Right kidney (tissue), 1 donor: ENCODE results near the gene MPHOSPH8.
"Not testable (repeated sequence)": the region's sequence is repeated elsewhere in the genome, so short reads cannot be mapped to it uniquely, and the experiment has no call there.

Experiments used
- DNase-seq: peaks from one replicate; pipeline ENCODE4 v3.0.0-alpha.2; 2016

The MPHOSPH8 gene

DNA sequence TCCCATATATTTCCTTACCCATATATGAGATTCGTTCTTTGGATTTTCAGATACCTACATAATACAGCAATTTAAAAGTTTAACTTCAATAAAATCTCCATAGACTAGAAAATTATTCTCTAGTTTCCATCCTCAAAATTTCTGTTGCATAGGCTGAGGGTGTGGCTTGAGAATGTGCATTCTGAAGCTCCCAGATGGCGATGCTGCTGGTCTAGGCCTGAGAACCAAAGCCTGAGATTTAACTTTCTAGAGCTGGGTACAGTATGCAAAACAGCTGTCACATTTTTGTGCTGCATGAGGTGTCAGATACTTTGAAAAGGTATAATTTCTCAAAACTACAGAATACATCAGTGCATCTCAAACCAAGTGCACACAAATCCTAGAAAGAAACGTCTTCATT, 42.7 kb downstream of the MPHOSPH8 start:
- DNase-seq: no peak

- no peak for DNase-seq
Observed at GRCh38 chr13:19680751-19681150, 47.3 kb downstream of the MPHOSPH8 start.

DNA sequence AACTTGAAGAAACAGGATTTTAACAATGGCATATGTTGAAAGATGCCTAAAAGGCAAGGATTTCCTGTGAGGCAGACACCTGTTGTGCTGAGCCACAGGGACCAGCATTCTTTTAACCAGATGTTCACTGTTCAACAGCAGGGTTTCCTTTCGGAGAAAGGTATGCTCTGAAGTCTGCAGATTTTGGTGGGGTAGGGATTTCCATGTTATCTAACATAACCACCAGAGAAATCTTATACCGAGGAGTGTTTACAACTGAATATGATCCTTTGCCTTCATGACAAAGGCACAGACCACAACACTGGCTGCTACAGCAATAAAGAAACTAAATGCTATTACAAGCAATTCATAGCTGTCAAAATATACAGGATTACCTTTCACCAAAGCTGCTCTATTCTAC, 48.1 kb downstream of the MPHOSPH8 start:
- no peak for DNase-seq

GRCh38 chr13:19685034-19685433, 51.6 kb downstream of the MPHOSPH8 start:
- no peak for DNase-seq

- DNase-seq: no peak
Observed at GRCh38 chr13:19685437-19685836, 52.0 kb downstream of the MPHOSPH8 start.

- not testable (repeated sequence) for DNase-seq
Observed at GRCh38 chr13:19691447-19691846, 58.0 kb downstream of the MPHOSPH8 start.

- DNase-seq: no peak
Observed at GRCh38 chr13:19695428-19695827, 62.0 kb downstream of the MPHOSPH8 start.

DNA sequence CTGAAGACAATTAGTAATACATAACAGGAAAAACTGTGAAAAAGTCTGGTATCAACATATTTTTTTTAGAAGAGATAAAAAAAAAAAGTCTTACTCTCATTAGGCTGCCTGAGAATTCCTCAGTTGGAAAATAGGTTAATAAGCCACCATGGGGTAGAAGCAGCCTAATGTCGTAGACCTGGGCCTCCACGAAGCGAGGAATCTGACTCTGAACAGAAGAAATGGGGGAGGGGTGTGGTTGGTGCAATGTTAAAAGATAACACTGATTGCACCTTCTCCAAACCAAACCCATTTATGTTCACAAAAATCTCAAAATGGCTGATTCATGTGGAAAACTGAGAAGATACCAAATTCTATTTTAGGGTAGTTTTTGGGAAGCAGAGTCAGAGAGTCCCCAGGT, 62.4 kb downstream of the MPHOSPH8 start:
- no peak for DNase-seq

GRCh38 chr13:19700963-19701362, 67.5 kb downstream of the MPHOSPH8 start:
- DNase-seq: not testable (repeated sequence)

DNA sequence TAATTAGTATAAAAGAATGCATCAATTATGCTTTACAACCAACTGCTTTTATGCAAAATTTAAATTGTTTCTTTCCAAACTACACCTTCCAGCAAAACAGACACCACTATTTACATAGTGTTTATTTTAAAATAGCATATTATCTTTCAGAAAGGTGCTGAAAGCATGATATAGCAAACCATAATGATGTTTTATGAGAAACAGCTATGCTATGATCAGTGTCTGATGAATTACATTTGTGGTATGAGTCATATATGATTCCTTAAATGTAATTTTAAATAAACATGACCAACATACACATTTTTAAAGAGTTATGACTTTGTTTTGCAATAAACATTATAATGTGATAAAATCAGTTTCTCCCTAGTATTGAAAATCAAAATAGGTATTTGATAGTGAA, 68.2 kb downstream of the MPHOSPH8 start:
- DNase-seq: not testable (repeated sequence)

DNA sequence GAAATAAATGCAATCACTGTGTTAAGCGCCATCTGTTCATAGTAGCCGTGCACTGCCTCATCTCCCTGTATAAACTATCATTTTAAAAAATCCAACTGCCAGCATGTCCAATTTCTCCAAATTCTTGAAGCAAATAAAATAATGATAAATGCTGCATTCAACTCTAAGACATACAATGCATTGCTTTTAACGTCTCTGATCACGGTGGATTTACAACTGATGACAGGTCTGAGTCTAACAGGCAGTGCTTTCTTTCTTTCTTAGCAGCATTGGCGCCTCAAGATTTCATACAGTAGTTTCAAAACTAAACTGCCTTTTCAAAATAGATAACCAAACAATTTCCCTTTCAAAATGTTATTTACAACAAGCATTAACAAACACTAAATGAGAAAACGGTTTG, 70.8 kb downstream of the MPHOSPH8 start:
- not testable (repeated sequence) for DNase-seq

GRCh38 chr13:19709039-19709438, 75.6 kb downstream of the MPHOSPH8 start:
- DNase-seq: not testable (repeated sequence)

DNA sequence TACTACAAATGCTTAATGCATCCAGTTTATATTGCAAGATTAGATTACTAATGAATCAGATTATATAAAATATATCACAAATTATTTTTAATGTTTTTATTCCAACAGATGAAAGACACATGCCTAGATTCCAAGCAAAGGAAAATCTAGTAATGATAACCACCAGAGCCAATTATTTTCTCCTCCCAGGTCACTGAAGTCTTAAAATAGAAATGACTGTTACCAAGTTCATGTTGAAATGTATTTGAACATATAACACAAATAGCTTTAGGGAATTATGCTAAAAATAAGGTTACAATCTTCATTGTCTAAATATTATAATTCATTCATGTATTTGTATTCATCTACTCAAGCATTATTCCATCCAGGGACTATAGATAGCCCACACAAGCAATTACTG, 76.3 kb downstream of the MPHOSPH8 start:
- not testable (repeated sequence) for DNase-seq

DNA sequence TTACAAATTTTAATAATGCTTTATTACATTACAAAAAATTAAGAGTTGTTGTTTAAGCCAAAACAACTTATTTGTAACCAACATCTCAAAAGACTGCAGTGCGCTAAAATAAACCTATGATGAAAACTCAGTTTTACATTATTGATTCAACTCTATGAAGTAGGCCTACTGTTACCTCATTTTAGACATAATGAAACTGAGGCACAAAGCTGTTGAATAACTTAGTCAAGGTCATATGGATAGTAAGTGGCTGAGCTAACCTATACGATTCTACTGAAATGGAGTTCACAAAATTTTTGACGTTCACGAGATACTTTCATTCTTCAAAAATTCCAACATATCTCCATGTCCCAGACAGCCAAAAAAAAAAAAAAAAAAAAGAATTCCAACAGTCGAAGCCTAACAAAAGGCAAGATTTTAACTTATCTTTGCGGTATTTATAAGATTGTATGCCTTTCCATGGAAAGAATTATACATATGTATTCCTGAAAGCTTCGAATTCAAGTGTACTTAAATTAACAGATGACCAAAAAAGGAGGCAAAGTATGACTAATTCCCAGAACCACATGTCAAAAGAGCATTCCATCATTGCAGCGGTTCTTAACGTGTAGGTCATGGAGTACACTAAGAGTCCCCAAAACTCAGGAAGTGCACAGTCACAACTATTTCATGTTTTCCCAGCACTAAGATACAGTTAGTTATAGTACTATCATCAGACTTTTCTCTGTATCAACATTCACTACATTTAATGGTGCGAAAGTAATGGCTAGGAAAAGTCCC, 79.9 kb downstream of the MPHOSPH8 start:
- no peak for DNase-seq

DNA sequence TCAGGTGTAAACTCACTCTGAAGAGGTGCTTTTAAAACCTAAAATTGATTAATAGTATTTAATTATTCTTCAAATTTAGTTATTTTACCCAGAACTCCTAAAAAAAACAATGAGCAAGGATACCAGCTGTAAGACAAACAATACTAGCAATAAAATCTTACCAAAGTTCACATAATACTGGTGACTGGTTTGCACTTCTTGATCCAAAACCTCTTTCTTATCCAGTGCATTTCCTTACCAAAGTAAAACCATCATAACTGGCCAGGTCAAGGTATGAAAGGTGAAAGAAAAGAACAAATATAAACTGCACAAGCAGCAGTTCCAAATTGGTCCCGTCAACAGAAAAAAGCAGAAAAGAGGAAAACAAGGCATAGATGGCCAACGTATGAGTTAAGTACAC, 86.6 kb downstream of the MPHOSPH8 start:
- DNase-seq: no peak
